Neutrophil (primary cell): ENCODE measurements around the gene WIZ.
"Not testable (repeated sequence)": the region's sequence is repeated elsewhere in the genome, so short reads cannot be mapped to it uniquely, and the experiment has no call there.

Experiments
- H3K27ac ChIP-seq: fragments of 200-600 bp; sonication (generic); 2 replicates; pipeline ENCODE4 v1.5.1; 2016; ENCODE audit warnings: mild to moderate bottlenecking, moderate library complexity
- H3K27me3 ChIP-seq: fragments of 200-600 bp; sonication (generic); 2 replicates; pipeline ENCODE4 v1.6.0; 2016; ENCODE audit warnings: mild to moderate bottlenecking
- H3K36me3 ChIP-seq: fragments of 200-600 bp; sonication (generic); 2 replicates; pipeline ENCODE4 v1.5.1; 2017
- H3K4me1 ChIP-seq, 2 experiments: fragments of 200-600 bp in 1 of 2; sonication (generic) in 1 of 2; 1 replicate in 1 of 2; 2 replicates in 1 of 2; pipeline versions ENCODE4 v1.5.1 to v1.6.1; 2013 to 2016; ENCODE audit warnings: low read depth in 1 of 2, low read length in 1 of 2, mild to moderate bottlenecking in 1 of 2, moderate library complexity in 1 of 2; ENCODE audit not compliant: control insufficient read depth in 1 of 2, insufficient read depth in 1 of 2
- H3K4me3 ChIP-seq, 2 experiments: fragments of 200-600 bp in 1 of 2; sonication (generic) in 1 of 2; 1 replicate in 1 of 2; 2 replicates in 1 of 2; pipeline ENCODE4 v1.5.1; 2013 to 2016; ENCODE audit warnings: low read depth in 1 of 2, low read length in 1 of 2, mild to moderate bottlenecking in 1 of 2, moderate library complexity in 1 of 2
- H3K9me3 ChIP-seq: fragments of 200-600 bp; sonication (generic); 2 replicates; pipeline ENCODE4 v1.5.1; 2016
- TF ChIP-seq, protein P1 (sequence below): fragments of 200-600 bp; sonication (generic); IDR thresholded peaks from 2 replicates; pipeline ENCODE4 v1.5.1; 2016; ENCODE audit warnings: antibody characterized with exemption

The WIZ gene

DNA sequence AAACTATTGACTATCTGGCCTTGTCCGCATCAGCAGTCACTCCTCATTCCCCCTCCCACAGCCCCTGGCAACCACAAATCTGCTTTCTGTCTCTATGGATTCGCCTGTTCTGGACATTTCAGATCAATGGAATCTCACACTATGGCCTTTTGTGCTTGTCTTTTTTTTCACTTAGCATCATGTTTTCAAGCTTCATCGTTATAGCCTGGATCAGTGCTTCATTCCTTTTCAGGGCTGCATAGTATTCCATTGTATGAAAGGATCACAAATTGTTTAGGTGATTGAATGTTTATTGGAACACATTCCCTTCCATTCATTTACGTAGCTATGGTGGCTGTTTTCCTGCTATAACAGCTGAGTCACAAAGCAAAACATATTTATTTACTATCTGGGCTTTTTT, 37.3 kb upstream of the WIZ start:
- no peak overlapping the region for H3K4me3 ChIP-seq
- no peaks in the 10 kb centered on the region for H3K4me1 ChIP-seq
- TF ChIP-seq, protein P1, sequence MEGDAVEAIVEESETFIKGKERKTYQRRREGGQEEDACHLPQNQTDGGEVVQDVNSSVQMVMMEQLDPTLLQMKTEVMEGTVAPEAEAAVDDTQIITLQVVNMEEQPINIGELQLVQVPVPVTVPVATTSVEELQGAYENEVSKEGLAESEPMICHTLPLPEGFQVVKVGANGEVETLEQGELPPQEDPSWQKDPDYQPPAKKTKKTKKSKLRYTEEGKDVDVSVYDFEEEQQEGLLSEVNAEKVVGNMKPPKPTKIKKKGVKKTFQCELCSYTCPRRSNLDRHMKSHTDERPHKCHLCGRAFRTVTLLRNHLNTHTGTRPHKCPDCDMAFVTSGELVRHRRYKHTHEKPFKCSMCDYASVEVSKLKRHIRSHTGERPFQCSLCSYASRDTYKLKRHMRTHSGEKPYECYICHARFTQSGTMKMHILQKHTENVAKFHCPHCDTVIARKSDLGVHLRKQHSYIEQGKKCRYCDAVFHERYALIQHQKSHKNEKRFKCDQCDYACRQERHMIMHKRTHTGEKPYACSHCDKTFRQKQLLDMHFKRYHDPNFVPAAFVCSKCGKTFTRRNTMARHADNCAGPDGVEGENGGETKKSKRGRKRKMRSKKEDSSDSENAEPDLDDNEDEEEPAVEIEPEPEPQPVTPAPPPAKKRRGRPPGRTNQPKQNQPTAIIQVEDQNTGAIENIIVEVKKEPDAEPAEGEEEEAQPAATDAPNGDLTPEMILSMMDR: no peak
- no peaks in the 10 kb centered on the region for H3K9me3 ChIP-seq
- H3K27me3 ChIP-seq: no peaks in the 10 kb centered on the region
- H3K36me3 ChIP-seq: no peaks in the 10 kb centered on the region
- H3K27ac ChIP-seq: no peak overlapping the region

DNA sequence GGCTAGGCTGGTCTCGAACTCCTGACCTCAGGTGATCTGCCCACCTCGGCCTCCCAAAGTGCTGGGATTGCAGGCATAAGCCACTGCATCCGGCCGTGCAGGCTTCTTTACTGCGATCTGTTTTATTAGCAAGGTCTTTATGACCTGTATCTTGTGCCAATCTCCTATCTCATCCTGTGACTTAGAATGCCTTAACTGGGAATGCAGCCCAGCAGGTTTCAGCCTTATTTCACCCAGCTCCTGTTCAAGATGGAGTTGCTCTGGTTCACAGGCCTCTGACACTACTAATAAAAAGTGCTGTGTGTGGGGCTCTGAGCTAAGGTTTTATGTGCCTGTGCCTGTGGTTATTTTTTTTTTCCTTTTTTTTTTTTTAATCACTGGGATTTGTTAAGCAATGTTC, 36.0 kb upstream of the WIZ start:
- H3K4me3 ChIP-seq, H3K4me1 ChIP-seq, H3K36me3 ChIP-seq, H3K27ac ChIP-seq, H3K9me3 ChIP-seq, H3K27me3 ChIP-seq: not testable (repeated sequence)

DNA sequence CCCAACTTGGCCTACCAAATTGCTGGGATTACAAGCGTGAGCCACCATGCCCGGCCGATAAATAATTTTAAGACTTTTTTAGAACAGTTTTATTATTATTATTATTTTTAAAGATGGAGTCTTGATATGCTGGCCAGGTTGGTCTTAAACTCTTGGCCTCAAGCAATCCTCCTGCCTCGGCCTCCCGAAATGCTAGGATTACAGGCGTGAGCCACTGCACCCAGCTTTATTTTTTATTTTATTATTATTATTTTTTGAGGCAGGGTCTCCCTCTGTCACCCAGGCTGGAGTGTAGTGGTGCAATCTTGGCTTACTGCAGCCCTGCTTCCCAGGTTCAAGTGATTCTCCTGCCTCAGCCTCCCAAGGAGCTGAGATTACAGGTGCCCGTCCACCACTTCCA, 31.2 kb upstream of the WIZ start:
- not testable (repeated sequence) for H3K27ac ChIP-seq, H3K27me3 ChIP-seq

DNA sequence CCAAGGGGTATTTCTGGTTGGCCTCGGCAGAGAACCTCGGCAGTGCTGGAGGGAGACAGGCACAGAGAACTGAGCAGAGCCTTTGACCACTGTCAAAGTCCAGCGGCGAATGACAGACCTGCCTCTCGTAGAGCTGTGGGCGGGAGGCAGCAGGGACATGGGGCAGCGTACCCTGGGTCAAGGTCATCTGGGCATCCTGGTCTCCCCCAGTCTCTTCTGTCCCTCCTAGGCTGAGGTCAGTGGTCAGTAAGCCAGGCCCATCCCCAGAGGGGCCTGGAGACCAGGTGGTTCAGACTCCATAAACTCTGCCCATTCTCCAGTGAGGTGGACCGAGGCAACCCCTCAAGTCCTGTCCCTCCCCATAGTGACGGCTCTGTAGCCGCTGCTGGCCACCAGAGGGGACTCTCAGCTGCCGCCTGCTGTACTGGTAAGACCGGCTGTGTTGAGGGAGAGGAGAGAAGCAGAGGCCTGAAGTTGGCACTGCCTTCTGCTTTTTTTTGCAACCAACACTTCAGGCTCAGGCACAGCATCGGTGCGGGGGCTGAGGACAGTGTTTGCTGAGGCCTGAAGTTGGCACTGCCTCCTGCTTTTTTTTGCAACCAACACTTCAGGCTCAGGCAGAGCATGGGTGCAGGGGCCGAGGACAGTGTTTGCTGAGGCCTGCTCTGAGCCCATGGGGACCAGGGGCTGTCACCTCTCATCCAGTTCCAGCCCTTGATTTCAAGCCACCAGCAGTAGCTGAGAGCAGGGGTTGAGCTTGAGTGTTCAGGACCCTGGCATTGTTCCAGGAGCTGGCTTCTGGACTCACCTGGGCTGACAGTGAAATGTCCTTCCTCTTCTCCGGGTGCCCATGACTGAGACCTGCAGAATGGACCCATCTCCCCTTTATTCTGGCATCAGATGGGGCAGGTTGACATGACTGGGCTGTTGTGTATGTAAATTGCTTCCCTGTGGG, 29.9 kb upstream of the WIZ start, which contains the start of gene PGLYRP2:
Gene PGLYRP2 (minus strand): TSS at position 111 of the 955 bp plus-strand sequence. CDS start 130 bp downstream, outside the sequence.
- TF ChIP-seq, protein P1: no peak
- Histone ChIP-seq H3K27ac (no peak within 1 kb of the TSS), H3K9me3 (no peaks in the 10 kb centered on the region), H3K27me3 (no peaks in the 10 kb centered on the region), H3K36me3 (no peaks in the 10 kb centered on the region), H3K4me3 (no peak within 1 kb of the TSS), H3K4me1 (no peaks in the 10 kb centered on the region)

More for the DNA sequence above, 31.2 kb upstream of the WIZ start:
- H3K36me3 ChIP-seq, H3K9me3 ChIP-seq, H3K4me1 ChIP-seq, H3K4me3 ChIP-seq: not testable (repeated sequence)

DNA sequence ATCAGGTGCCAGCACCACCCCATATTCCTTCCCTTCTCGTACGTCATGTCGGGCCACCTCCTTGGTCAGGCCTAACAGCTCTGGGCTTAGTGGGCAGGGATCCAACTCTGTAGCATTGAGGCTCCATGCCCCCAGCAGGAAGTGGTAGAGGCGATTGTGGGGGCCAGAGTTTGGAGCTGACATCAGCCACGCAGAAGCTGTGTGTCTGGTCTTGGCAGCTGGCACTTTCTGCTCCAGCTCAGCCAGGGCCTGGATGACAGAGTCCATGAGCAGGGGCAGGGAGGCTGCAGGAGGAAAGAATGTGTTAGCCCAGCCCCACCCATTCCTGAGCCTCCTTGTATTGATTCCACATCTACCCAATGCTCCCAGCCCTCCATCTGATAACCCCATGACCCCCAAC, 26.6 kb upstream of the WIZ start:
- Histone ChIP-seq H3K4me3 (no peak overlapping the region), H3K9me3 (no peaks in the 10 kb centered on the region), H3K27me3 (peaks cover 14% of the 10 kb centered on the region), H3K36me3 (no peaks in the 10 kb centered on the region), H3K4me1 (no peaks in the 10 kb centered on the region), H3K27ac (no peak overlapping the region)
- TF ChIP-seq, protein P1: no peak

DNA sequence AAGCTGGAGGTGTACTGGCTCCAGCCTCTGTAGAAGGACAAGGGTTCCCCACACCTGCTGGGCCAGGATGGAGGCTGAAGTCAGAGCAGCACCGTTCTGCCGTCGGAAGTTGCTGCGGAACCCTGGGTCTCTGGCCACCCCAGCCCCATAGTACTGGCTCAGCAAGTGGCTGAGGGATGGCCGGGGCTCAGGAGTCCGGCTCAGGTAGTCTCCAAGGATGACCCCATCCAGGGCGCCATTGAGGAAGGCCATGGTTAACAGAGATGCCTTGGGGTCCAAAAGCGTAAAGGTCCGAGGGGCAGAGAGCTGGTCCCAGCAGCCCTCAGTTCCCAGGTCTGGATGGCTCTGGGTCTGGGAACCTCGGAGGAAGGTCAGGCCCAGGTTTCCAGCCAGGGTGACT, 25.9 kb upstream of the WIZ start:
- Histone ChIP-seq H3K4me1 (no peaks in the 10 kb centered on the region), H3K9me3 (no peaks in the 10 kb centered on the region), H3K27ac (no peak overlapping the region), H3K4me3 (no peak overlapping the region), H3K27me3 (peaks cover 14% of the 10 kb centered on the region), H3K36me3 (no peaks in the 10 kb centered on the region)
- TF ChIP-seq, protein P1: no peak
